K562 (cell line): ENCODE data around the gene EMP2. TPM values are rescaled to one million over a fixed set of nuclear protein-coding genes. Genes with fewer than 3 reads are reported as not detected.

Experiments
- ATAC-seq: fragments of 200-7000 bp; cut with Tn5 transposase; 3 replicates; pipeline ENCODE4 v1.9.1; 2020; ENCODE audit warnings: moderate library complexity
- BruUV-seq: library from RNA; stranded (reverse); fragments of 400-500 nt; replicated peaks from 2 replicates; lab custom pipeline; 2021; lab: Mats Ljungman, UMichigan
- CTCF ChIA-PET: fragments of 300-600 bp; formaldehyde crosslinking; extraction: SDS; loops from one replicate; lab custom pipeline; 2021; ENCODE audit warnings: low intra/inter-chr PET ratio; lab: Yijun Ruan, JAX
- POLR2A ChIA-PET: fragments of 300-600, 350-650 bp; sonication (Branson Sonifier 250); formaldehyde crosslinking; extraction: SDS; loops from one replicate; lab custom pipeline; 2021; ENCODE audit warnings: antibody characterized with exemption, inconsistent platforms; lab: Yijun Ruan, JAX
- DNase-seq, 4 experiments: peaks; one replicate each; pipeline versions ENCODE4 v3.0.0 to v3.0.0-alpha.2; 2011 to 2018; ENCODE audit warnings: low spot score in 3 of 4, mixed read lengths in 3 of 4; ENCODE audit errors: extremely low read depth in 1 of 4
- FAIRE-seq: peaks from 2 replicates; lab custom pipeline; 2011; peaks lifted over from hg19 to GRCh38; lab: Jason Lieb, UNC
- H2AFZ ChIP-seq: 2 replicates; pipeline ENCODE4 v1.6.0; 2011; ENCODE audit warnings: low read depth, low read length, control low read depth, inconsistent platforms
- H3K27ac ChIP-seq: fragments of 200-600 bp; 3 replicates; pipeline ENCODE4 v1.8.0; 2011; ENCODE audit warnings: low read depth, mild to moderate bottlenecking, control low read depth, inconsistent platforms, low read length, moderate library complexity, mixed read lengths; ENCODE audit errors: extremely low read depth
- H3K27me3 ChIP-seq, 2 experiments: fragments of 300-600 bp in 1 of 2; 2 replicates in 1 of 2; 3 replicates in 1 of 2; pipeline versions ENCODE4 v1.6.0 to v1.8.0; 2011; ENCODE audit warnings: inconsistent platforms in 2 of 2, low read length in 2 of 2, mild to moderate bottlenecking in 1 of 2, mixed read lengths in 1 of 2, moderate library complexity in 1 of 2; ENCODE audit not compliant: control insufficient read depth in 2 of 2, insufficient read depth in 2 of 2
- H3K36me3 ChIP-seq: fragments of 300-600 bp; 3 replicates; pipeline ENCODE4 v1.8.0; 2011; ENCODE audit warnings: mild to moderate bottlenecking, low read length, inconsistent platforms; ENCODE audit not compliant: control insufficient read depth, insufficient read depth
- H3K4me1 ChIP-seq, 2 experiments: fragments of 200-600 bp in 1 of 2; replicated peaks in 1 of 2; 2 replicates in 1 of 2; 3 replicates in 1 of 2; pipeline versions ENCODE4 v1.5.1 to v1.8.0; 2011; ENCODE audit warnings: inconsistent platforms in 2 of 2, low read length in 2 of 2, mild to moderate bottlenecking in 1 of 2, mixed read lengths in 1 of 2, moderate library complexity in 1 of 2; ENCODE audit not compliant: control insufficient read depth in 2 of 2, insufficient read depth in 2 of 2
- H3K4me2 ChIP-seq: 2 replicates; pipeline ENCODE4 v1.6.1; 2011; ENCODE audit warnings: low read length, control low read depth, inconsistent platforms, mixed read lengths; ENCODE audit not compliant: insufficient read depth
- H3K4me3 ChIP-seq: fragments of 200-600 bp; sonication (generic), shearing (Covaris generic); 2 replicates; pipeline ENCODE4 v1.5.1; 2016; ENCODE audit warnings: control low read depth, inconsistent platforms
- H3K79me2 ChIP-seq: fragments of 200-600 bp; 3 replicates; pipeline ENCODE4 v1.8.0; 2011; ENCODE audit warnings: low read length, inconsistent platforms; ENCODE audit not compliant: control insufficient read depth, insufficient read depth
- H3K9ac ChIP-seq, 2 experiments: 2 replicates each; pipeline versions ENCODE4 v1.6.0 to v1.6.1; 2011; ENCODE audit warnings: low read depth in 2 of 2, low read length in 2 of 2, control low read depth in 1 of 2, inconsistent platforms in 1 of 2, mild to moderate bottlenecking in 1 of 2, mixed read lengths in 1 of 2; ENCODE audit not compliant: insufficient read depth in 1 of 2
- H3K9me1 ChIP-seq: one replicate; pipeline ENCODE4 v1.6.0; 2011; ENCODE audit warnings: inconsistent platforms, mild to moderate bottlenecking, low read length, moderate library complexity; ENCODE audit not compliant: control insufficient read depth, insufficient read depth
- H3K9me3 ChIP-seq: replicated peaks from 2 replicates; pipeline ENCODE4 v1.5.1; 2011; ENCODE audit warnings: low read depth, low read length, inconsistent platforms; ENCODE audit not compliant: control insufficient read depth, insufficient read depth
- H4K20me1 ChIP-seq: replicated peaks from 2 replicates; pipeline ENCODE4 v1.6.1; 2011; ENCODE audit warnings: low read length, inconsistent platforms, mixed read lengths; ENCODE audit not compliant: control insufficient read depth, insufficient read depth
- CREB1 ChIP-seq, 2 experiments: sonication (generic) in 1 of 2; formaldehyde crosslinking in 1 of 2; IDR thresholded peaks; 2 replicates each; pipeline versions ENCODE4 v1.6.1 to v1.8.0; 2012 to 2022; ENCODE audit warnings: inconsistent platforms in 1 of 2, mild to moderate bottlenecking in 1 of 2, missing genetic modification reagents in 1 of 2, moderate library complexity in 1 of 2
- HMG20B ChIP-seq: fragments of 250-450 bp; sonication (Bioruptor Pico); IDR thresholded peaks from 2 replicates; pipeline ENCODE4 v1.5.0; 2021; ENCODE audit warnings: mild to moderate bottlenecking
- NFYB ChIP-seq: IDR thresholded peaks from 2 replicates; pipeline ENCODE4 v1.6.1; 2011; ENCODE audit warnings: mild to moderate bottlenecking, moderate library complexity; ENCODE audit not compliant: insufficient read length; ENCODE audit errors: extremely low read depth
- SFPQ ChIP-seq: fragments of 200-400 bp; formaldehyde crosslinking; IDR thresholded peaks from 2 replicates; pipeline ENCODE4 v1.6.1; 2017; ENCODE audit warnings: mild to moderate bottlenecking, low read depth, low read length, moderate library complexity
- THRAP3 ChIP-seq: fragments of 450-650 bp; IDR thresholded peaks from 2 replicates; pipeline ENCODE4 v1.6.1; 2016; ENCODE audit warnings: mild to moderate bottlenecking, inconsistent platforms, borderline replicate concordance
- WGBS: fragments of 100-300 bp; shearing (Covaris generic); methylation state at CpG from one replicate; pipeline ENCODE4 v1.1.6; 2016; ENCODE audit warnings: low coverage, mixed read lengths; ENCODE audit not compliant: insufficient coverage; ENCODE audit errors: missing lambda C conversion rate; 5-methylcytosine and 5-hydroxymethylcytosine counted together
- in situ Hi-C: fragments of 300-500 bp; cut with MboI; formaldehyde crosslinking; loops from 4 replicates; pipeline ENCODE4 v1.15.0; 2018; ENCODE audit warnings: inconsistent platforms, mixed read lengths
- intact Hi-C: fragments of 100-400 bp; cut with micrococcal nuclease; formaldehyde crosslinking; loops from 2 replicates; pipeline ENCODE4 v1.14.2; 2022
- polyA plus RNA-seq, 8 experiments: library from polyadenylated mRNA; depleted of rRNA in 4 of 8; stranded (reverse) in 5 of 8; unstranded in 3 of 8; fragments of >200 nt; fragmentation: Nextera tagmentation in 2 of 8; fragmentation: Illumina TruSeq in 1 of 8; extraction: Ambion mirVana in 2 of 8; extraction: Trizol in 1 of 8; gene quantifications; 2 replicates each; pipeline versions ENCODE4 v1.2.1 to v1.2.3, GENCODE V29; 2011 to 2014; ENCODE audit warnings: inconsistent platforms in 1 of 8, missing spikeins in 1 of 8
- total RNA-seq, 7 experiments: library from RNA; depleted of rRNA in 6 of 7; stranded (reverse); fragments of >200 nt in 6 of 7; fragmentation: Illumina TruSeq in 2 of 7; extraction: Trizol in 2 of 7; gene quantifications; 2 replicates each; pipeline versions ENCODE4 v1.2.1 to v1.2.3, GENCODE V29; 2011 to 2021; ENCODE audit warnings: low replicate concordance in 1 of 7

The EMP2 gene
- total and polyA plus RNA-seq, 9 of the 15 experiments (the other 6 are each of a cell fraction or from before 2014, with no cell fraction given) = 0.73 to 6.2 (median 3.1) TPM

DNA sequence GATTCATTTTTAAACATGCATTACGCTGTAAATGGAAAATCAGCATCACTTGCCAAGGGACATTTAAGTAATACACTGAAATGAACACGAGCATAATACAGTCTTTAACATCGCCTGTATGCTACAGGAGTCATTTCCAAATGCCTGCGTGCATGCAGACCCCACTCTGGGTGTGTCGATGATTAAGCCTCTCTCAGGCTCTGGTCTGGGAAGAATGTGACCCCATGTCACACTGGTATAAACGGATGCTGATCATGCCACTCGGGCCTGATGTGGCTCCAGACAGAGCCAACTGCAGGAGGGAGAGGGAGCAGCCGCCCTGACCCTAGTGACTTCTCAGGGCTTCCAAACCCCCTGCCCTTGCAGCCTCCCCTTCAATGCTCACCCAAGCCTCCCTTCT, 10.8 kb downstream of the EMP2 start:
- Histone ChIP-seq H3K27ac (no peak overlapping the region), H3K79me2 (no peaks in the 10 kb centered on the region), H3K9ac (no peak overlapping the region), H3K9me1 (no peaks in the 10 kb centered on the region), H3K4me1 (no peaks in the 10 kb centered on the region), H3K4me2 (no peak overlapping the region), H3K4me3 (no peak overlapping the region), H3K9me3 (no peaks in the 10 kb centered on the region), H4K20me1 (peaks cover 6% of the 10 kb centered on the region; the same call in 1 of the 2 replicates), H3K36me3 (no peaks in the 10 kb centered on the region), H2AFZ (no peak overlapping the region), H3K27me3 (peaks cover 8 to 44% of the 10 kb centered on the region in 2 experiments; a peak in 4 of 5 replicates)
- no peak for TF ChIP-seq NFYB
- TF ChIP-seq CREB1 (IDR thresholded peaks at IDR 0.05) = no peak
- TF ChIP-seq CREB1 (CRISPR knock-in tag; IDR thresholded peaks at IDR 0.05) = no peak
- TF ChIP-seq THRAP3 = no peak
- TF ChIP-seq SFPQ = no peak
- no peak for TF ChIP-seq HMG20B
- intact Hi-C loops (no loop called here), in situ Hi-C loops (no loop called here)
- BruUV-seq = no TSS peak
- no peak for DNase-seq
- CTCF ChIA-PET = no interaction called here
- POLR2A ChIA-PET = no interaction called here
- no peak for ATAC-seq
- FAIRE-seq = no peak
- 3% methylated on average over 8 of the region's 8 CpGs for WGBS
